Trophoblast cell (in vitro differentiated cells and primary cell): ENCODE measurements around the gene DSTN.

ENCODE experiments used
- DNase-seq, 2 donors: peaks; one replicate each; pipeline ENCODE4 v3.0.0-alpha.2; 2016
- H2AFZ ChIP-seq: 2 replicates; pipeline ENCODE4 v1.6.1; 2013; ENCODE audit warnings: low read length, moderate library complexity, mild to moderate bottlenecking; ENCODE audit not compliant: insufficient read depth, poor library complexity
- H2AK5ac ChIP-seq: 2 replicates; pipeline ENCODE4 v1.6.1; 2013; ENCODE audit warnings: mild to moderate bottlenecking, low read length
- H2BK120ac ChIP-seq: 2 replicates; pipeline ENCODE4 v1.6.1; 2013; ENCODE audit warnings: low read length, mild to moderate bottlenecking, moderate library complexity; ENCODE audit not compliant: insufficient read depth, poor library complexity
- H2BK12ac ChIP-seq: 2 replicates; pipeline ENCODE4 v1.6.1; 2013; ENCODE audit warnings: mild to moderate bottlenecking, low read length, moderate library complexity
- H2BK5ac ChIP-seq: 2 replicates; pipeline ENCODE4 v1.6.1; 2013; ENCODE audit warnings: low read length, low read depth, moderate library complexity, mild to moderate bottlenecking; ENCODE audit not compliant: poor library complexity
- H3K14ac ChIP-seq: 2 replicates; pipeline ENCODE4 v1.6.1; 2013; ENCODE audit warnings: mild to moderate bottlenecking, low read length
- H3K18ac ChIP-seq: 2 replicates; pipeline ENCODE4 v1.6.1; 2013; ENCODE audit warnings: mild to moderate bottlenecking, low read length
- H3K23ac ChIP-seq: 2 replicates; pipeline ENCODE4 v1.6.1; 2013; ENCODE audit warnings: low read length
- H3K27ac ChIP-seq: 2 replicates; pipeline ENCODE4 v1.5.1; 2013; ENCODE audit warnings: low read depth, mild to moderate bottlenecking, inconsistent platforms, low read length, moderate library complexity
- H3K27me3 ChIP-seq: 2 replicates; pipeline ENCODE4 v1.6.1; 2013; ENCODE audit warnings: inconsistent platforms, mild to moderate bottlenecking, low read length, moderate library complexity; ENCODE audit not compliant: insufficient read depth
- H3K36me3 ChIP-seq, 2 experiments: 1 replicate in 1 of 2; 2 replicates in 1 of 2; pipeline ENCODE4 v1.6.1; 2013; ENCODE audit warnings: low read length in 2 of 2, mild to moderate bottlenecking in 2 of 2, moderate library complexity in 1 of 2; ENCODE audit not compliant: insufficient read depth in 2 of 2, control insufficient read depth in 1 of 2
- H3K4ac ChIP-seq: 2 replicates; pipeline ENCODE4 v1.6.1; 2013; ENCODE audit warnings: low read depth, mild to moderate bottlenecking, low read length, moderate library complexity
- H3K4me1 ChIP-seq, 2 experiments: 1 replicate in 1 of 2; 2 replicates in 1 of 2; pipeline ENCODE4 v1.6.1; 2013; ENCODE audit warnings: low read length in 2 of 2, mild to moderate bottlenecking in 2 of 2, moderate library complexity in 1 of 2; ENCODE audit not compliant: insufficient read depth in 2 of 2, control insufficient read depth in 1 of 2
- H3K4me2 ChIP-seq: 2 replicates; pipeline ENCODE4 v1.6.1; 2013; ENCODE audit warnings: inconsistent platforms, mild to moderate bottlenecking, low read length, moderate library complexity
- H3K4me3 ChIP-seq: 2 replicates; pipeline ENCODE4 v1.5.1; 2013; ENCODE audit warnings: mild to moderate bottlenecking, low read depth, low read length, inconsistent platforms
- H3K79me1 ChIP-seq: one replicate; pipeline ENCODE4 v1.6.1; 2013; ENCODE audit warnings: low read length
- H3K79me2 ChIP-seq: 2 replicates; pipeline ENCODE4 v1.6.1; 2013; ENCODE audit warnings: low read length, mild to moderate bottlenecking; ENCODE audit not compliant: control insufficient read depth, insufficient read depth, poor library complexity
- H3K9ac ChIP-seq: 2 replicates; pipeline ENCODE4 v1.6.1; 2013; ENCODE audit warnings: mild to moderate bottlenecking, low read length
- H3K9me3 ChIP-seq: 2 replicates; pipeline ENCODE4 v1.6.1; 2013; ENCODE audit warnings: low read depth, mild to moderate bottlenecking, control low read depth, inconsistent platforms, low read length; ENCODE audit not compliant: insufficient read depth
- H4K12ac ChIP-seq: 2 replicates; pipeline ENCODE4 v1.6.1; 2013; ENCODE audit warnings: low read depth, mild to moderate bottlenecking, low read length, moderate library complexity
- H4K8ac ChIP-seq: 2 replicates; pipeline ENCODE4 v1.6.1; 2013; ENCODE audit warnings: low read depth, mild to moderate bottlenecking, low read length, moderate library complexity
- H4K91ac ChIP-seq: one replicate; pipeline ENCODE4 v1.6.1; 2013; ENCODE audit warnings: low read depth, mild to moderate bottlenecking, low read length, moderate library complexity
- WGBS: extraction: QIAGEN DNeasy Blood & Tissue Kit; methylation state at CpG from one replicate; pipeline ENCODE4 v1.1.7; 2013; ENCODE audit warnings: missing lambda C conversion rate; ENCODE audit not compliant: insufficient read length, insufficient coverage; ENCODE audit errors: extremely low coverage; 5-methylcytosine and 5-hydroxymethylcytosine counted together

DSTN gene

GRCh38 chr20:17617212-17617867, 47.5 kb downstream of the DSTN start:
- peak in 1 of 2 donors; percentile 40 for DNase-seq
- Histone ChIP-seq H2AFZ (no peak overlapping the region), H3K14ac (no peak overlapping the region), H3K36me3 (peaks cover 93 to 96% of the 10 kb centered on the region in 2 experiments), H3K9me3 (peaks cover 4% of the 10 kb centered on the region), H3K4me2 (no peak overlapping the region), H4K12ac (no peak overlapping the region), H3K9ac (no peak overlapping the region), H2AK5ac (no peak overlapping the region), H3K23ac (no peak overlapping the region), H4K8ac (no peak overlapping the region), H2BK120ac (no peak overlapping the region), H3K27ac (no peak overlapping the region), H2BK5ac (no peak overlapping the region), H3K79me2 (no peaks in the 10 kb centered on the region), H4K91ac (no peak overlapping the region), H3K4me3 (no peak overlapping the region), H3K18ac (no peak overlapping the region), H2BK12ac (no peak overlapping the region), H3K4me1 (peaks cover 0 to 2% of the 10 kb centered on the region in 2 experiments), H3K27me3 (no peaks in the 10 kb centered on the region), H3K79me1 (no peaks in the 10 kb centered on the region), H3K4ac (no peak overlapping the region)
- WGBS, result no CpG with 5 or more reads among the region's 15 CpGs

- Histone ChIP-seq H4K8ac (no peak overlapping the region), H3K4me2 (no peak overlapping the region), H3K27me3 (no peaks in the 10 kb centered on the region), H2BK120ac (no peak overlapping the region), H2AK5ac (no peak overlapping the region), H2BK12ac (no peak overlapping the region), H3K14ac (no peak overlapping the region), H3K4ac (no peak overlapping the region), H4K12ac (no peak overlapping the region), H2BK5ac (no peak overlapping the region), H3K79me2 (no peaks in the 10 kb centered on the region), H3K79me1 (no peaks in the 10 kb centered on the region), H3K18ac (no peak overlapping the region), H3K9ac (no peak overlapping the region), H2AFZ (no peak overlapping the region), H3K4me3 (no peak overlapping the region), H3K27ac (no peak overlapping the region), H3K4me1 (no peaks in the 10 kb centered on the region), H3K9me3 (peaks cover 4% of the 10 kb centered on the region), H3K23ac (no peak overlapping the region), H3K36me3 (peaks cover 97 to 98% of the 10 kb centered on the region in 2 experiments), H4K91ac (no peak overlapping the region)
- no CpG with 5 or more reads among the region's 20 CpGs for WGBS
- no peak for DNase-seq
Measured at GRCh38 chr20:17617868-17618672, 48.2 kb downstream of the DSTN start.

GRCh38 chr20:17618673-17619013, 48.8 kb downstream of the DSTN start:
- no peak overlapping the region for H3K18ac ChIP-seq
- no peaks in the 10 kb centered on the region for H3K79me2 ChIP-seq
- H3K9me3 ChIP-seq, result peaks cover 4% of the 10 kb centered on the region
- peaks cover 97 to 98% of the 10 kb centered on the region in 2 experiments for H3K36me3 ChIP-seq
- no peak overlapping the region for H2AK5ac ChIP-seq
- H3K4ac ChIP-seq, result no peak overlapping the region
- H3K9ac ChIP-seq, result no peak overlapping the region
- no peak overlapping the region for H3K4me2 ChIP-seq
- WGBS, result no CpG with 5 or more reads among the region's 10 CpGs
- no peaks in the 10 kb centered on the region for H3K4me1 ChIP-seq
- H2BK5ac ChIP-seq, result no peak overlapping the region
- no peak for DNase-seq
- no peak overlapping the region for H3K27ac ChIP-seq
- H3K4me3 ChIP-seq, result no peak overlapping the region
- H2AFZ ChIP-seq, result no peak overlapping the region
- H4K12ac ChIP-seq, result no peak overlapping the region
- no peak overlapping the region for H2BK120ac ChIP-seq
- H2BK12ac ChIP-seq, result no peak overlapping the region
- H3K23ac ChIP-seq, result no peak overlapping the region
- no peak overlapping the region for H4K8ac ChIP-seq
- H3K14ac ChIP-seq, result no peak overlapping the region
- H3K79me1 ChIP-seq, result no peaks in the 10 kb centered on the region
- no peak overlapping the region for H4K91ac ChIP-seq
- no peaks in the 10 kb centered on the region for H3K27me3 ChIP-seq

- Histone ChIP-seq H3K36me3 (peaks cover 97 to 98% of the 10 kb centered on the region in 2 experiments), H3K4me3 (no peak overlapping the region), H4K91ac (no peak overlapping the region), H2BK5ac (no peak overlapping the region), H3K4me2 (no peak overlapping the region), H3K79me1 (no peaks in the 10 kb centered on the region), H3K4ac (no peak overlapping the region), H4K8ac (no peak overlapping the region), H4K12ac (no peak overlapping the region), H3K18ac (peak overlapping the region; percentile 11), H3K23ac (no peak overlapping the region), H3K14ac (no peak overlapping the region), H3K79me2 (no peaks in the 10 kb centered on the region), H3K27me3 (no peaks in the 10 kb centered on the region), H3K27ac (no peak overlapping the region), H3K4me1 (no peaks in the 10 kb centered on the region), H2BK120ac (no peak overlapping the region), H3K9ac (no peak overlapping the region), H3K9me3 (peaks cover 6% of the 10 kb centered on the region), H2AFZ (no peak overlapping the region), H2BK12ac (no peak overlapping the region), H2AK5ac (no peak overlapping the region)
- WGBS, result no CpG with 5 or more reads among the region's 29 CpGs
- DNase-seq, result peak in 1 of 2 donors; percentile 21
Measured at GRCh38 chr20:17619351-17620093, 49.6 kb downstream of the DSTN start.
